Transverse colon (tissue), 4 donors: ENCODE results near the gene GLS. TPM values are rescaled to one million over a fixed set of nuclear protein-coding genes. Genes with fewer than 3 reads are reported as not detected.
"Not testable (repeated sequence)": the region's sequence is repeated elsewhere in the genome, so short reads cannot be mapped to it uniquely, and the experiment has no call there.

Experiments
- DNase-seq: peaks from one replicate; pipeline ENCODE4 v3.0.0-alpha.2; 2019
- H3K27ac ChIP-seq, 4 donors: fragments of 200-600 bp; sonication (generic); 2 replicates each; pipeline ENCODE4 v1.5.1; 2016 to 2018; ENCODE audit warnings: inconsistent platforms in 4 of 4
- H3K27me3 ChIP-seq: fragments of 200-600 bp; sonication (generic); 2 replicates; pipeline ENCODE4 v1.5.1; 2017; ENCODE audit warnings: inconsistent platforms
- H3K36me3 ChIP-seq, 4 donors: fragments of 200-600 bp; sonication (generic); 2 replicates each; pipeline ENCODE4 v1.5.1; 2017 to 2019; ENCODE audit warnings: inconsistent platforms in 4 of 4
- H3K4me1 ChIP-seq, 4 donors: fragments of 200-600 bp; sonication (generic); 2 replicates each; pipeline ENCODE4 v1.5.1; 2017 to 2020; ENCODE audit warnings: inconsistent platforms in 4 of 4
- H3K4me3 ChIP-seq, 4 donors: fragments of 200-600 bp; sonication (generic); 1 replicate in 1 of 4; 2 replicates in 3 of 4; pipeline versions ENCODE4 v1.5.1 to v1.6.1; 2017 to 2019; ENCODE audit warnings: inconsistent platforms in 4 of 4
- H3K9me3 ChIP-seq, 2 donors: fragments of 200-600 bp; sonication (generic); 2 replicates each; pipeline ENCODE4 v1.5.1; 2017 to 2019; ENCODE audit warnings: inconsistent platforms in 2 of 2
- EP300 ChIP-seq: sonication (generic); formaldehyde crosslinking; IDR thresholded peaks from one replicate; pipeline ENCODE4 v1.6.1; 2017; ENCODE audit warnings: antibody characterized with exemption, low read depth
- POLR2A ChIP-seq: fragments of 450-650 bp; IDR thresholded peaks from one replicate; pipeline ENCODE4 v1.6.1; 2016; ENCODE audit warnings: antibody characterized with exemption, mild to moderate bottlenecking, moderate library complexity
- POLR2AphosphoS5 ChIP-seq, 3 donors: sonication (generic); formaldehyde crosslinking; IDR thresholded peaks; one replicate each; pipeline ENCODE4 v1.6.1; 2016; ENCODE audit warnings: antibody characterized with exemption in 3 of 3
- WGBS, 2 donors: methylation state at CpG; one replicate each; pipeline ENCODE4 v1.1.5; 2018; ENCODE audit warnings: low coverage in 1 of 2; 5-methylcytosine and 5-hydroxymethylcytosine counted together
- in situ Hi-C, 4 donors: fragments of 200-750 bp; cut with MboI; loops; one replicate each; pipeline versions ENCODE4 v1.15.0 to v1.15.1; 2017; ENCODE audit warnings: low sequenced_read_pairs in 3 of 4, low pct_ligation_motif_present in 1 of 4, low pct_unique_long_range_greater_than_20kb in 1 of 4
- intact Hi-C: fragments of 100-400 bp; cut with DNase I; formaldehyde crosslinking; loops from one replicate; pipeline ENCODE4 v1.15.1; 2023; ENCODE audit warnings: low total_unique reads
- total RNA-seq, 4 donors: library from RNA; depleted of rRNA; stranded (reverse); fragments of >200 nt; gene quantifications; one replicate each; pipeline ENCODE4 v1.1.0, GENCODE V29; 2016
- TF ChIP-seq, protein P1 (sequence below), 5 experiments: fragments of 200-600 bp in 3 of 5; fragments of 450-650 bp in 2 of 5; sonication (generic) in 3 of 5; IDR thresholded peaks; 1 replicate in 2 of 5; 2 replicates in 3 of 5; pipeline ENCODE4 v1.5.1; 2016 to 2017; ENCODE audit warnings: antibody characterized with exemption in 5 of 5, inconsistent platforms in 3 of 5, mild to moderate bottlenecking in 2 of 5, moderate library complexity in 1 of 5

GLS gene
- total RNA-seq, 4 donors from 2014 or later, result 58.0 to 141 (median 68.7) TPM

DNA sequence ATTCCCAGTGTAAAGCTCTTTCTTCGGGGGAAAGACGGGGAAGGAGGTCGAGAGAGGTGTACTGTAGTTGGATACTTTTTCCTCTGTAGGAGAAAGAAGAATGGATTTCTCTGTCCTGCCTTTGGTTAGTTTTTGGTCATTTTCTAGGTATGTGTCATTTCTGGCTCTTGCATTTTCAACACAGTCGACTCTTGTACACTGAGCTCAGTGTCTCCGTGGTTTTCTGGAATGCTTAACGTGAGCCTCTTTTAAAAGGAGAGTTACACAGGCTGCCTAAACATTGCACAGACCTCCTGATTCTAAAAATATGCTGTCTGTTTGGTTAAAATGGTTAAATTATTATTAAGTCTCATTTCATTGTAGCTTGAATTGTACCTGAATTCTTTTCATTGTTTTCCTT lies 21.8 kb upstream of the GLS start:
- H3K4me3 ChIP-seq, result no peak overlapping the region
- 76 to 78% methylated on average over 4 to 6 of the region's 6 CpGs for WGBS, 2 donors
- H3K27me3 ChIP-seq, result no peaks in the 10 kb centered on the region
- peaks cover 6 to 39% (median 17%) of the 10 kb centered on the region in 4 donors for H3K4me1 ChIP-seq
- TF ChIP-seq POLR2AphosphoS5 (IDR thresholded peaks at IDR 0.05) (no peak), EP300 (no peak), POLR2A (no peak)
- TF ChIP-seq, protein P1, sequence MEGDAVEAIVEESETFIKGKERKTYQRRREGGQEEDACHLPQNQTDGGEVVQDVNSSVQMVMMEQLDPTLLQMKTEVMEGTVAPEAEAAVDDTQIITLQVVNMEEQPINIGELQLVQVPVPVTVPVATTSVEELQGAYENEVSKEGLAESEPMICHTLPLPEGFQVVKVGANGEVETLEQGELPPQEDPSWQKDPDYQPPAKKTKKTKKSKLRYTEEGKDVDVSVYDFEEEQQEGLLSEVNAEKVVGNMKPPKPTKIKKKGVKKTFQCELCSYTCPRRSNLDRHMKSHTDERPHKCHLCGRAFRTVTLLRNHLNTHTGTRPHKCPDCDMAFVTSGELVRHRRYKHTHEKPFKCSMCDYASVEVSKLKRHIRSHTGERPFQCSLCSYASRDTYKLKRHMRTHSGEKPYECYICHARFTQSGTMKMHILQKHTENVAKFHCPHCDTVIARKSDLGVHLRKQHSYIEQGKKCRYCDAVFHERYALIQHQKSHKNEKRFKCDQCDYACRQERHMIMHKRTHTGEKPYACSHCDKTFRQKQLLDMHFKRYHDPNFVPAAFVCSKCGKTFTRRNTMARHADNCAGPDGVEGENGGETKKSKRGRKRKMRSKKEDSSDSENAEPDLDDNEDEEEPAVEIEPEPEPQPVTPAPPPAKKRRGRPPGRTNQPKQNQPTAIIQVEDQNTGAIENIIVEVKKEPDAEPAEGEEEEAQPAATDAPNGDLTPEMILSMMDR (IDR thresholded peaks at IDR 0.05), result no peak
- no peaks in the 10 kb centered on the region for H3K36me3 ChIP-seq
- intact Hi-C loops, result no loop called here
- DNase-seq, result no peak
- no peak overlapping the region for H3K27ac ChIP-seq
- no peaks in the 10 kb centered on the region for H3K9me3 ChIP-seq
- in situ Hi-C loops, result no loop called here

DNA sequence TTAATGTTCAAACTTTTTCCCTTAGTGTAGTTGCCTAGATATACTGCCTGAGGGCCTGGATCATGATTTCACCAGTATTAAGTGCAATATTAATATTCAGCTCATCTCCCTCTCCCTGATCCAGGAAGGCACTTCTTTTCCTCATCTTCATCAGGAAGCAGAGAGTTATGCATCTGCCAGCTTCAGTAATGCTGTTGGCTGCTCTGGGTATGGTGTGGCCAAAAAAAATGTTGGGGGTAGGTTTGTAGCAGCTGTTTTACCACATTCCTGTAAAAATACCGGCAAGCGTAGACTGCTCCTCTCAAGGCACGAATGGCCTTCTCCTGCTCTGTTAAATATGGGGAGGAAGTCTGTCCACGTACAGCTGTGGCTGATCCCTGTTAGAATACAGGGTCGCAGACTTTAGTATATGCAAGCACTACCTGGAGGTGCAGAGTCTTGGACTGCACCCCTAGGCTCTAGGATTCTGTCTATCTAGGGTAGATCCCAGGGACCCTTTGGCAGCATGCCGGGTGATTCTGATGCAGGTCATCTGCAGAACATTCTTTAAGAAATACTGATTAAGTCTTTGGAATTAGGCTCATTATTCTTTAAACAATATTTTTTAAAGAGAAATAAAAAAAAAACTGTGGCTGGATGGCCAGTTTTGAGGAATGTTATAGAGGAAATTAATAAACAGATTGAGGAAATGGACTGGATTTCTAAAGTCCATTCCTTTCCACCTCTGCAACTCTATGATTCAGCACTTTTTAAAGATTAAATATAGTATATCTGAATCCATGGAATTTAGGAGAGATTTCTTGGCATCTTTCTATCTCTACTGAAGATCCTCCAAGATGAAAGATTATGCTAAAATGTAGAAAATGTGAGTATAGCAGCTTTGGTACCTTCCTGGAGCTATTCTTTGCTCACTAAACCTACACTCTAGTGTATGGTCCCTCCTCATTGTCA lies 21.0 kb upstream of the GLS start:
- Histone ChIP-seq H3K27ac (no peak overlapping the region), H3K36me3 (no peaks in the 10 kb centered on the region), H3K4me3 (no peak overlapping the region), H3K27me3 (no peaks in the 10 kb centered on the region), H3K9me3 (no peaks in the 10 kb centered on the region), H3K4me1 (peaks cover 6 to 40% (median 19%) of the 10 kb centered on the region in 4 donors)
- intact Hi-C loops (no loop called here), in situ Hi-C loops (no loop called here)
- no peak for TF ChIP-seq POLR2AphosphoS5 (IDR thresholded peaks at IDR 0.05)
- TF ChIP-seq, protein P1 (IDR thresholded peaks at IDR 0.05), result no peak
- no peak for TF ChIP-seq POLR2A
- no peak for TF ChIP-seq EP300
- WGBS, 2 donors, result 81 to 100% methylated on average over 1 to 6 of the region's 6 CpGs
- no peak for DNase-seq

DNA sequence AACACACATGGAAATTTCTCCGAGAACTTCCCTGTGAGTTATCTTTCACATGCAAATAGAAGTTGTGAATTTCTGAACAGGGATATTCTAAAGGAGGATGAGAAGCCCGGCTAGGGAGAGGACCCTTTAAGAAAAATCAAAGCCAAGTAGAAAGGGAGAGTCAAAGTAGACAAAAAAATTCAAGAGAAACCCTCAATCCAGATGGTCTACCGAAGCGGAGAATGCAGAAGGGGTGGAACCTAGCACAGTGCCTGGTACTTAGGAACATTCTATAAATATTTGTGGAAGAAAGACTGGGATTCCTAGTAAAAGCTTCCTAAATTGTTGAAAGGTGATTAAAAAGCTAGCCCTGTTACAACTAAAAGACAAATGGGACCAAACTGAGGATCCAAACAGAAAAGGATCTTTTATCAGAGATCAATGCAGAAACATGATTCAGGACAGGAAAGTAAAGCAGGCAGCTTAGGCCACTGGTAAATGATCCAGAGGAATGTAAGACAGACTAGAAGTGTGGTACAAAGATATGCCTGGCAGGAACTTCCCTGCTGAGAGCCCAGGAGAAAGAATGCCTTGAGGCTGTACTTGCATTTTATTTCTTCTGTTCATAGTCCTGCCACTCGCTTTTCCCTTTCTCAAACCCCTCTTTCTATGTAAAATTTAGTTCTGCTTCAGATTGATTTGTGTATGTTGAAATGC lies 19.5 kb upstream of the GLS start:
- no peak for TF ChIP-seq EP300
- TF ChIP-seq, protein P1 (IDR thresholded peaks at IDR 0.05), result no peak
- TF ChIP-seq POLR2AphosphoS5 (IDR thresholded peaks at IDR 0.05), result no peak
- no peak for TF ChIP-seq POLR2A
- H3K36me3 ChIP-seq, result no peaks in the 10 kb centered on the region
- H3K27ac ChIP-seq, result no peak overlapping the region
- H3K4me3 ChIP-seq, result no peak overlapping the region
- 78 to 81% methylated on average over 5 of the region's 5 CpGs for WGBS, 2 donors
- in situ Hi-C loops, result no loop called here
- DNase-seq, result no peak
- intact Hi-C loops, result no loop called here
- no peaks in the 10 kb centered on the region for H3K27me3 ChIP-seq
- H3K4me1 ChIP-seq, result peaks cover 6 to 33% (median 11%) of the 10 kb centered on the region in 4 donors
- H3K9me3 ChIP-seq, result no peaks in the 10 kb centered on the region

DNA sequence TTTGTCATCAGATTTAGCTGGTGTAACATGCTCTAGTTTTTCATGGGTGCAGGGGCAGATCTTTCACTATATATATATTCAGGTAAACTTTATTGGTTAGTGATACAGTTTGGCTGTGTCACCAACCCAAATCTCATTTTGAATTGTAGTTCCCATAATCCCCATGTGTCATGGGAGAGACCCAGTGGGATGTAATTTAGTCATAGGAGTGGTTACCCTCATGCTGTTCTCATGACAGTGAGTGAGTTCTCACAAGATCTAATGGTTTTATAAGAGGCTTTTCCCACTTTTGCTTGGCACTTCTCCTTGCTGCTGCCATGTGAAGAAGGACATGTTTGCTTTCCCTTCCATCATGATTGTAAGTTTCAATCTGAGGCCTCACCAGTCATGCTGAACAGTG lies 18.5 kb upstream of the GLS start:
- H3K36me3 ChIP-seq, H3K4me3 ChIP-seq, intact Hi-C loops, H3K9me3 ChIP-seq, H3K27ac ChIP-seq, H3K27me3 ChIP-seq, in situ Hi-C loops, DNase-seq: not testable (repeated sequence)
- H3K4me1 ChIP-seq, result peaks cover 6 to 32% (median 10%) of the 10 kb centered on the region in 4 donors
